Stimulated activated memory B cell treated with anti-CD40 and anti-IgM and Interleukin-4, amounts not matched to agents 10 μg/mL and 1 μg/mL and 100 μg/mL, for 72 hours (primary cell): ENCODE data around the gene GMPR2.
A peak's percentile ranks its signal among the peaks of the same experiment; 100 is the strongest.

Experiments used
- ATAC-seq: fragments of 150-1000 bp; cut with Tn5 transposase; 2 replicates; pipeline ENCODE4 v1.10.0; 2021
- H3K27ac Mint-ChIP-seq: one replicate; pipeline ENCODE4 v1.8.0; 2022; ENCODE audit warnings: mild to moderate bottlenecking, mixed read lengths
- H3K27me3 Mint-ChIP-seq: one replicate; pipeline ENCODE4 v1.8.0; 2022; ENCODE audit warnings: mixed read lengths
- H3K36me3 Mint-ChIP-seq: one replicate; pipeline ENCODE4 v1.8.0; 2022; ENCODE audit warnings: mixed read lengths
- H3K4me1 Mint-ChIP-seq: one replicate; pipeline ENCODE4 v1.8.0; 2022; ENCODE audit warnings: mixed read lengths
- H3K4me3 Mint-ChIP-seq: one replicate; pipeline ENCODE4 v1.8.0; 2022; ENCODE audit warnings: mild to moderate bottlenecking, moderate library complexity, mixed read lengths
- H3K9me3 Mint-ChIP-seq: one replicate; pipeline ENCODE4 v1.8.0; 2022; ENCODE audit warnings: mixed read lengths

GMPR2 gene

DNA sequence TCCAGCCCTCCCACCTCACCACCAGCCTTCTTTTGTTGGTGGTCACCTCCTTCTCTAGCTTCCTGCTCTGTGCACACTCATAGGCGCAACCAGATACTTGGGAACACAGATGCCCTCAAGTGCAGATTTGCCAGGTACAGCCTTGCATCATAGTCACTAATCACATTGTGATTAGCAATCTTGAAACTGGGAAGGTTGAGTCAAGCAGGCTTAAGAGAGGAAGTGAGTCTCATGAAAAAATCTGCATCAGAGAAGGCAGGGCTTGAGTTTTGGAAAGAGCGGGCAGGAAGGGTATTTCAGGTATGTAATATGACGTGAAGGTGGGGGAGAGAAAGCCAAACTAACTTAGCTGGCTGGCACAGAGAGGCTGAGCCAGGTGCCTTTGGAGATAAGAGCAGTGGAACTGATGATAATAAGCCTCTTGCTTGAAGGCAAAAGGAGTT, 41.4 kb downstream of the GMPR2 start:
- Mint-ChIP-seq H3K4me3 (peak overlapping the region; percentile 23), H3K4me1 (peaks cover 66% of the 10 kb centered on the region), H3K36me3 (peaks cover 11% of the 10 kb centered on the region), H3K27me3 (no peaks in the 10 kb centered on the region), H3K27ac (peak overlapping the region; percentile 94), H3K9me3 (peaks cover 6% of the 10 kb centered on the region)
- ATAC-seq = peak; percentile 71

DNA sequence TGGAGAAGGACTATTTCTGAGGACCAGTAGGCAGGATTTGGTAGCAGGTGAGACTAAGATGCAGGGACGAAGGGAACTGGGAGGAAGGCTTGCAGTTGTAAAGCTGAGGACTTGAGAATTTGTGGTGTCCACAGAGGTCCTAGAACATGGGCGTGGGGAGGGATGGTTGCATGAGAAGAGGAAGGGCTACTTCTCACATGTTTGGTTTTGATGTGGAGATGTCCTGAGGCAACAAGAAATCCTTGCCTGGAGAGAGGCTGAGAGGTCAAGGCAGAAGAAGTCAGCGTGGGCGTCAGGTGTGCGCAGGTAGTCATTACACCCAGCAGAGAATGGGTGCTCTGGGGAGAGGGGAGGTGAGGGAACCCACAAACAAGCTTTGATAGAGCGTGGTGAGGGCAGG, 44.3 kb downstream of the GMPR2 start:
- Mint-ChIP-seq H3K4me3 (no peak overlapping the region), H3K27me3 (no peaks in the 10 kb centered on the region), H3K27ac (peak overlapping the region; percentile 84), H3K9me3 (peaks cover 6% of the 10 kb centered on the region), H3K36me3 (peaks cover 7% of the 10 kb centered on the region), H3K4me1 (peaks cover 88% of the 10 kb centered on the region)
- ATAC-seq = no peak

DNA sequence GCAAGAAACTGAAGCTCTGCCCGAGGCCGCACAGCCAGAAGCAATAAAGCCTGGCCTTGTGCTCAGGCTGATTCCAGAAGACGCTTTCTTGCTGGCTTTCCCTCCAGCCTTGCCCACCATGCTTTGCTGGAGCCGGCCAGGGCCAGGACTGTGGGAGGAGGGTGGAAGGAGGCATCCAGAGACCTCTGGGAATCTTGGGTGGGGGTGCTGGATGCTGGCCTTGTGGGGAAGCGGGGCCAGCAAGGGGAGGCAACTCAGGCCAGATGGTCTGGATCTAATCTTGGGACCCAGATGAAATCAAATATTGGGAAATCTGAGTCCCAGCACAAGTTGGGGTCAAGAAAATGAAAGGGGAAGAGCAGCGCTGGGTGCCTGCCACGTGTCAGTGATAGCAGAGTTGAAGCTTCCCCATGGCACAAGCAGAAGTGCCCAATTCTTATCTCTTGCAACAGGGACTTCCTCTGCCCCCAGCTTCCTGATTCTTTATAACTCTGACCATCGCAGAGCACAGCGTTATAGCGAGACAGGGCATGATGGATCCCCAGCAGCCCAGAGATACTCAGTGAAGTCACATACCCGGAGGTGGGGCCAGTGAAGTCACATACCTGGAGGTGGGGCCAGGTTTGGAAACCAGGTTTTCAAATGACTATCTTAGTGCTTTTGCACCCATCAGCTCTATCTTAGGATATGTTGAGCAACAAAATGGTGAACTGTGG, 45.0 kb downstream of the GMPR2 start:
- Mint-ChIP-seq H3K27ac (peak overlapping the region; percentile 84), H3K36me3 (peaks cover 7% of the 10 kb centered on the region), H3K4me1 (peaks cover 88% of the 10 kb centered on the region), H3K9me3 (peaks cover 6% of the 10 kb centered on the region), H3K4me3 (no peak overlapping the region), H3K27me3 (no peaks in the 10 kb centered on the region)
- peak; percentile 10 for ATAC-seq

- Mint-ChIP-seq H3K36me3 (peaks cover 7% of the 10 kb centered on the region), H3K27ac (peak overlapping the region; percentile 84), H3K4me1 (peaks cover 82% of the 10 kb centered on the region), H3K4me3 (peak overlapping the region; percentile 33), H3K27me3 (no peaks in the 10 kb centered on the region), H3K9me3 (peaks cover 6% of the 10 kb centered on the region)
- ATAC-seq = no peak
Measured at GRCh38 chr14:24278424-24278823, 45.7 kb downstream of the GMPR2 start.

GRCh38 chr14:24279301-24280186, 46.8 kb downstream of the GMPR2 start:
- peak; percentile 92 for ATAC-seq
- H3K36me3 Mint-ChIP-seq = peaks cover 12% of the 10 kb centered on the region
- H3K4me3 Mint-ChIP-seq = peak overlapping the region; percentile 38
- peaks cover 6% of the 10 kb centered on the region for H3K9me3 Mint-ChIP-seq
- H3K27me3 Mint-ChIP-seq = no peaks in the 10 kb centered on the region
- peak overlapping the region; percentile 84 for H3K27ac Mint-ChIP-seq
- peaks cover 82% of the 10 kb centered on the region for H3K4me1 Mint-ChIP-seq

DNA sequence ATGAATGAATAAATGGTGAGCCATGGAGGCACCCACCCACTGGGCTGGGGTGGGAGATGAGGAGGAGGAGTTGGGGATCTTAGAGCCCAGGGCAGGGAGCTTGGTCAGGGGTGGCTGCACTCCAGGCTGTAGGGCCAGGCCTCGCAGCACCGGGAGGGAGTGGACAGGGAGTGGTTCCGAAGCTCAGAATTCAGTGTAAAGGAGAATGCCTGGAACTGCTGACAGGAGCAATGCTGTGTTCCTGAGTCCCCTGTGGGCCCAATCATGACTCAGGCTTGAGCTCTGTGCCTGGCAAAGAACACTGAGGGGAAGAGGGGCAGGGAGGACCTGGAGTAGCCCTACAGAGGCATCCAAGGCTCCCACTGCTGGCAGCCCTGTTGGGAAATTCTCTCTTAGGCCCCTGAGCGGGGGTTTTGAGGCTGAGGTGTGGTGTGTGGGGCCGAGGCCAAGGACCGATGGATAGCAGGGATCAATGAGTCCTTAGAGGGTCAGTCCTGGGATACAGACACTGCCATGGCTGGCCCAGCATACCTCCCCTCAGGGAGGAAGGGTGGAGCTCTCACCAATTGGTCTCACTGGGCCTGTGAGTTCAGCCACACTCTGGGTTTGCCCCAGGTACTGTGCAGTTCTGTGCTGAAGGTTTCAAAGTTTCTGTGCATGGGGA, 48.2 kb downstream of the GMPR2 start:
- Mint-ChIP-seq H3K4me1 (peaks cover 79% of the 10 kb centered on the region), H3K27ac (peak overlapping the region; percentile 84), H3K9me3 (peaks cover 6% of the 10 kb centered on the region), H3K4me3 (no peak overlapping the region), H3K36me3 (peaks cover 12% of the 10 kb centered on the region), H3K27me3 (no peaks in the 10 kb centered on the region)
- ATAC-seq = no peak

GRCh38 chr14:24281636-24282035, 48.9 kb downstream of the GMPR2 start:
- H3K27ac Mint-ChIP-seq = peak overlapping the region; percentile 84
- H3K27me3 Mint-ChIP-seq = no peaks in the 10 kb centered on the region
- peaks cover 12% of the 10 kb centered on the region for H3K36me3 Mint-ChIP-seq
- H3K9me3 Mint-ChIP-seq = peaks cover 6% of the 10 kb centered on the region
- H3K4me1 Mint-ChIP-seq = peaks cover 77% of the 10 kb centered on the region
- no peak for ATAC-seq
- H3K4me3 Mint-ChIP-seq = no peak overlapping the region

DNA sequence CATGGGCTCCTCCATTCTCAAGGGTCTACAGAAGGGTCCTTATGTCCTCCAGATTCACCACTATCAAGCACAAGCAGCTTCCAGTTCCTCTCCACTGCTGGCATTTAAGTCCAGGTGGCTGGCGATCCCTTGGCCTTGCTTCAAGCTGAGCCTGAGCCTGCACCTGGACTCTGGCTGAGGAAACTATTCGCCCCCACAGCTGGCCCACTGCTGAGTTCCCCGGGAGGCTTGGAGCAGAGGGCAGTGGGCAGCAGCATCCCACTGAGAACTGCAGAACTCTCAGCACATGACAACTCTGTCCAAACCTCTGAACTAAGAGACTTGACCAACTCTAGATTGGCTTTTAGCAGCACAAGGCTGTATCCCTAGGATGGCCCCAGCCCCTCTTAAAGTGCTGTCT, 50.0 kb downstream of the GMPR2 start:
- Mint-ChIP-seq H3K27ac (no peak overlapping the region), H3K4me3 (no peak overlapping the region), H3K4me1 (peaks cover 71% of the 10 kb centered on the region), H3K36me3 (peaks cover 12% of the 10 kb centered on the region), H3K9me3 (peaks cover 6% of the 10 kb centered on the region), H3K27me3 (no peaks in the 10 kb centered on the region)
- ATAC-seq = no peak

DNA sequence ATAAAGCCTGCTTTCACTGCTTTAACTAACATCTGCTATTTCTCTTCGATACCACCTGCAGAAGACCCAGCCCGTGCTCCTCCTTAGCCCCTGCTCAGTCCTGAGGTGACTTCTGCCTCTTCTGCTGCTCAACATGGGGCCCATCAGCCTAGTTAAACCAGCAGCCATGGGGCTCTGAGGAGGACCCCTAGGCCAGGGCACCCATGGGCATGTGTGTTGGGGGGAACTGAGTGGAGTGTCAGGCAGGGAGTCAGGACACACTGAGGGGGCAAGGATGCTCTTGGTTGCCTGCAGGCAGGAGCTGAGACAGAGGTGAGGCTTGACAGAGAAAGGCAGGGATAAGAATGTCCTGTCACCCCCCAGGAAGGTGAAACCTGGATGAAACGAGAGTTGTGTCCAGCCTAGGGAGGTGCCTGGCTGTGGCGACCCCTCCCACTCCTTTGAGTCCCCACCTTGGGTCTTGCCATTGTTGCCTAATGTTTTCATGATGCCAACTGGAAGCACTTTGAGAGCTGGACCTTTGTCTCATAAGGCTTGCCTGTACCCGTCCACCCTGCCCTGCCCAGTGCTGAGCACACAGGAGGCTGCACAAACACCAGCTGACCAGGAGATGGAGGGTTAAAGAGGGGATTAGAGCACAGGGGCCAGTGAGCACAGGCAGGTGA, 51.2 kb downstream of the GMPR2 start:
- no peak overlapping the region for H3K4me3 Mint-ChIP-seq
- peaks cover 6% of the 10 kb centered on the region for H3K36me3 Mint-ChIP-seq
- no peaks in the 10 kb centered on the region for H3K9me3 Mint-ChIP-seq
- no peak for ATAC-seq
- H3K27me3 Mint-ChIP-seq = no peaks in the 10 kb centered on the region
- H3K27ac Mint-ChIP-seq = peak overlapping the region; percentile 65
- peaks cover 65% of the 10 kb centered on the region for H3K4me1 Mint-ChIP-seq

GRCh38 chr14:24284501-24285035, 51.8 kb downstream of the GMPR2 start:
- peak overlapping the region; percentile 65 for H3K27ac Mint-ChIP-seq
- H3K27me3 Mint-ChIP-seq = no peaks in the 10 kb centered on the region
- no peaks in the 10 kb centered on the region for H3K9me3 Mint-ChIP-seq
- no peak overlapping the region for H3K4me3 Mint-ChIP-seq
- H3K36me3 Mint-ChIP-seq = peaks cover 6% of the 10 kb centered on the region
- peaks cover 60% of the 10 kb centered on the region for H3K4me1 Mint-ChIP-seq
- ATAC-seq = no peak

DNA sequence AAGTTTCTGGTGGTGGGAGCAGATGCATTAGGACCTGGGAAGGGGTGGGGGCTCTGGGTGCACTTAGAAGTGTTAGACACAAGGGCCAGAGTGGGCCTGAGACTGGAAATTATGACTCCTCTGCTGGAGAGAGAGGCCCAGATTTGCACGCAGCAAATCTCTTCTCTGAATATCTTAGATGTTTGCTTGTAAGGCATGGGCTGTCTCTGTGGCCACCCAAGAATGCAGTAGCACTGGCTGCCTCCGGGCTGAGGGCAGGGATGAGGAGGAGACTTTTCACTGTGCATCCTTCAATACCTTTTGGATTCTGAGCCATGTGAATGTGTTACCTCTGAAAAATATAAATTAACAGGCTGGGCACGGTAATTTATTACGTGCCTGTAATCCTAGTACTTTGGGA, 52.6 kb downstream of the GMPR2 start:
- Mint-ChIP-seq H3K4me3 (no peak overlapping the region), H3K4me1 (peaks cover 60% of the 10 kb centered on the region), H3K9me3 (no peaks in the 10 kb centered on the region), H3K36me3 (peaks cover 13% of the 10 kb centered on the region), H3K27ac (peak overlapping the region; percentile 65), H3K27me3 (no peaks in the 10 kb centered on the region)
- ATAC-seq = no peak

DNA sequence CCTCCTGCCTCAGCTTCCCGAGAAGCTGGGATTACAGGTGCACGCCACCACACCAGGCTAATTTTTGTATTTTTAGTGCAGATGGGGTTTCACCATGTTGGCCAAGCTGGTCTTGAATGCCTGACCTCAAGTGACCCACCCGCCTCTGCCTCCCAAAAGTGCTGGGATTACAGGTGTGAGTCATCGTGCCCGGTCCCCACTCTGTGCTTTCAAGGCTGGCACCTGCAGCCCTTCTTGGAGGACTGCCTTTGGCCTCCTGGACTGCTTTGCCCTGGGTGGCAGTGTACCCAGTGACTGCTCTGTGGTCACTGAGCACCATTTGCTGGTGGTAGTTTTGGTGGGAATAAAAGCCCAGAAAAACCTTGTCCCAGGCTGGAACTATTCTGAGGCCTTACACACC, 54.3 kb downstream of the GMPR2 start:
- peaks cover 58% of the 10 kb centered on the region for H3K4me1 Mint-ChIP-seq
- ATAC-seq = no peak
- peaks cover 27% of the 10 kb centered on the region for H3K36me3 Mint-ChIP-seq
- H3K4me3 Mint-ChIP-seq = no peak overlapping the region
- H3K27ac Mint-ChIP-seq = no peak overlapping the region
- no peaks in the 10 kb centered on the region for H3K9me3 Mint-ChIP-seq
- no peaks in the 10 kb centered on the region for H3K27me3 Mint-ChIP-seq
